HEK293T (cell line): ENCODE measurements around the gene UBAC1.

Source experiments
- CTCF ChIA-PET: fragments of 350-600 bp; formaldehyde crosslinking; extraction: SDS; loops from one replicate; lab custom pipeline; 2021; ENCODE audit warnings: antibody characterized with exemption, inconsistent platforms; lab: Yijun Ruan, JAX
- POLR2A ChIA-PET: fragments of 350-600 bp; formaldehyde crosslinking; extraction: SDS; loops from one replicate; lab custom pipeline; 2020; ENCODE audit warnings: antibody characterized with exemption, inconsistent platforms; lab: Yijun Ruan, JAX
- DNase-seq: peaks from one replicate; pipeline ENCODE4 v3.0.0; 2012; ENCODE audit warnings: mixed read lengths; ENCODE audit errors: extremely low spot score
- ARNT ChIP-seq: fragments of 450-650 bp; IDR thresholded peaks from 2 replicates; pipeline ENCODE4 v1.6.1; 2017; ENCODE audit warnings: mild to moderate bottlenecking
- BHLHE40 ChIP-seq: fragments of 450-650 bp; IDR thresholded peaks from 2 replicates; pipeline ENCODE4 v1.6.1; 2016; ENCODE audit warnings: mild to moderate bottlenecking, moderate library complexity, borderline replicate concordance
- CTBP1 ChIP-seq: fragments of 450-650 bp; IDR thresholded peaks from 2 replicates; pipeline ENCODE4 v1.6.1; 2016; ENCODE audit warnings: borderline replicate concordance
- ELF4 ChIP-seq: fragments of 450-650 bp; IDR thresholded peaks from 2 replicates; pipeline ENCODE4 v1.6.1; 2017; ENCODE audit warnings: antibody characterized with exemption
- FOXA1 ChIP-seq: fragments of 450-650 bp; IDR thresholded peaks from 2 replicates; pipeline ENCODE4 v1.6.1; 2016; ENCODE audit warnings: mild to moderate bottlenecking
- FOXK2 ChIP-seq: fragments of 450-650 bp; IDR thresholded peaks from 2 replicates; pipeline ENCODE4 v1.6.1; 2016; ENCODE audit warnings: mild to moderate bottlenecking
- FOXM1 ChIP-seq: fragments of 450-650 bp; IDR thresholded peaks from 2 replicates; pipeline ENCODE4 v1.6.1; 2017; ENCODE audit warnings: mild to moderate bottlenecking, borderline replicate concordance
- HDGF ChIP-seq: fragments of 450-650 bp; IDR thresholded peaks from 2 replicates; pipeline ENCODE4 v1.6.1; 2017; ENCODE audit warnings: antibody characterized with exemption, borderline replicate concordance
- L3MBTL2 ChIP-seq: fragments of 450-650 bp; conservative IDR thresholded peaks from 2 replicates; pipeline ENCODE4 v1.6.1; 2016; ENCODE audit warnings: mild to moderate bottlenecking
- LEF1 ChIP-seq: fragments of 450-650 bp; IDR thresholded peaks from 2 replicates; pipeline ENCODE4 v1.6.1; 2017; ENCODE audit warnings: mild to moderate bottlenecking, borderline replicate concordance
- NFRKB ChIP-seq: fragments of 450-650 bp; IDR thresholded peaks from 2 replicates; pipeline ENCODE4 v1.6.1; 2016; ENCODE audit warnings: mild to moderate bottlenecking, moderate library complexity
- PKNOX1 ChIP-seq: fragments of 450-650 bp; IDR thresholded peaks from 2 replicates; pipeline ENCODE4 v1.6.1; 2016
- SP1 ChIP-seq: fragments of 450-650 bp; IDR thresholded peaks from 2 replicates; pipeline ENCODE4 v1.6.1; 2017
- SUZ12 ChIP-seq: fragments of 450-650 bp; IDR thresholded peaks from 2 replicates; pipeline ENCODE4 v1.6.1; 2016; ENCODE audit warnings: mild to moderate bottlenecking
- TARDBP ChIP-seq: fragments of 450-650 bp; IDR thresholded peaks from 2 replicates; pipeline ENCODE4 v1.6.1; 2016
- ZNF384 ChIP-seq: fragments of 450-650 bp; IDR thresholded peaks from 2 replicates; pipeline ENCODE4 v1.6.1; 2016

UBAC1 gene

GRCh38 chr9:135991771-135992170 is 30.6 kb upstream of the UBAC1 start:
- DNase-seq, result no peak
- ChIA-PET CTCF (no interaction called here), POLR2A (interaction anchor here (1.4 kb wide), 1 partner anchor 9 kb away, joined by 5 read pairs; no protein-coding TSS in a partner anchor)
- TF ChIP-seq CTBP1 (no peak), HDGF (no peak), FOXA1 (no peak), FOXK2 (no peak), PKNOX1 (no peak), ELF4 (no peak), TARDBP (no peak), ZNF384 (no peak), L3MBTL2 (no peak), ARNT (no peak), SP1 (no peak), NFRKB (no peak), SUZ12 (no peak), LEF1 (no peak), FOXM1 (no peak)

- ChIA-PET POLR2A (no interaction called here), CTCF (no interaction called here)
- peak; percentile 60 for DNase-seq
Observed at GRCh38 chr9:135990468-135991429, 29.6 kb upstream of the UBAC1 start.

GRCh38 chr9:135989722-135990467 is 28.7 kb upstream of the UBAC1 start:
- ChIA-PET POLR2A (no interaction called here), CTCF (no interaction called here)
- no peak for DNase-seq
- TF ChIP-seq BHLHE40 (no peak), ELF4 (no peak), TARDBP (no peak), LEF1 (no peak), SUZ12 (no peak), ZNF384 (no peak), L3MBTL2 (no peak), HDGF (no peak), FOXK2 (no peak), ARNT (no peak), CTBP1 (no peak), PKNOX1 (no peak), NFRKB (no peak), FOXA1 (no peak), FOXM1 (no peak), SP1 (no peak)

More at GRCh38 chr9:135990468-135991429, 29.6 kb upstream of the UBAC1 start:
- TF ChIP-seq TARDBP, result no peak
- peak; percentile 55 for TF ChIP-seq SP1
- no peak for TF ChIP-seq NFRKB
- TF ChIP-seq ZNF384, result no peak

GRCh38 chr9:135989157-135989556 is 28.0 kb upstream of the UBAC1 start:
- ChIA-PET CTCF (interaction anchor here (1.1 kb wide), 1 partner anchor 15 kb away, joined by 3 read pairs; no protein-coding TSS in a partner anchor), POLR2A (no interaction called here)

More at GRCh38 chr9:135989157-135989556, 28.0 kb upstream of the UBAC1 start:
- no peak for DNase-seq
- TF ChIP-seq BHLHE40, result no peak
- no peak for TF ChIP-seq L3MBTL2
- TF ChIP-seq LEF1, result no peak
- TF ChIP-seq FOXA1, result no peak
- TF ChIP-seq PKNOX1, result no peak
- no peak for TF ChIP-seq SP1
- TF ChIP-seq CTBP1, result no peak
- no peak for TF ChIP-seq ZNF384
- no peak for TF ChIP-seq FOXM1
- TF ChIP-seq ELF4, result no peak
- TF ChIP-seq NFRKB, result no peak
- no peak for TF ChIP-seq TARDBP
- no peak for TF ChIP-seq SUZ12
- no peak for TF ChIP-seq HDGF
- no peak for TF ChIP-seq FOXK2
- no peak for TF ChIP-seq ARNT
